GM12875 (cell line): ENCODE data around the gene ZNF618.

ENCODE experiments used
- H3K4me3 ChIP-seq: one replicate; pipeline ENCODE4 v1.5.1; 2011; ENCODE audit warnings: low read depth, low read length, control low read depth
- TF ChIP-seq, protein P1 (sequence below): IDR thresholded peaks from 2 replicates; pipeline ENCODE4 v1.5.1; 2011; ENCODE audit warnings: low read depth, mild to moderate bottlenecking, control low read depth, inconsistent platforms, low read length, moderate library complexity, borderline replicate concordance; ENCODE audit not compliant: insufficient read depth

The ZNF618 gene

DNA sequence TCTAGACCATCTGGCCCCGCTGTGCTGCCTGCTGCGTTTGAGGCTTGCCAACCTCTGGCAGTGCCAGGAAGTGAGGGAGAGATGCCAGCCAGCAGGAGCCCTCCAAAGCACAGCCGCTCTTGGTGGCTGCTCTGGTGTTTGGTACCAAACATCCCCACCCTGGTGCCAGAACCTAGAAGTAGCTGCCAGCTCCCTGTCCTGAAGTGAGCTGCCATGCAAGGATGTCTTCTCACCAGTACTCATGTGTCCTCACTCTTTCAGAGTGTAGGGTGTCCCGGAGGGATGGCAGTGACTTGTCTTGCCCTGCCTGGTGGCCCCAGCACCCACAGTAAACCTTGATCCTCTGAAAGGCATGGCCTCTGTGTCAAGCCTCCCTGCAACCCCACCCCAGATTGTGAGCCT, 158.6 kb downstream of the ZNF618 start:
- TF ChIP-seq, protein P1, sequence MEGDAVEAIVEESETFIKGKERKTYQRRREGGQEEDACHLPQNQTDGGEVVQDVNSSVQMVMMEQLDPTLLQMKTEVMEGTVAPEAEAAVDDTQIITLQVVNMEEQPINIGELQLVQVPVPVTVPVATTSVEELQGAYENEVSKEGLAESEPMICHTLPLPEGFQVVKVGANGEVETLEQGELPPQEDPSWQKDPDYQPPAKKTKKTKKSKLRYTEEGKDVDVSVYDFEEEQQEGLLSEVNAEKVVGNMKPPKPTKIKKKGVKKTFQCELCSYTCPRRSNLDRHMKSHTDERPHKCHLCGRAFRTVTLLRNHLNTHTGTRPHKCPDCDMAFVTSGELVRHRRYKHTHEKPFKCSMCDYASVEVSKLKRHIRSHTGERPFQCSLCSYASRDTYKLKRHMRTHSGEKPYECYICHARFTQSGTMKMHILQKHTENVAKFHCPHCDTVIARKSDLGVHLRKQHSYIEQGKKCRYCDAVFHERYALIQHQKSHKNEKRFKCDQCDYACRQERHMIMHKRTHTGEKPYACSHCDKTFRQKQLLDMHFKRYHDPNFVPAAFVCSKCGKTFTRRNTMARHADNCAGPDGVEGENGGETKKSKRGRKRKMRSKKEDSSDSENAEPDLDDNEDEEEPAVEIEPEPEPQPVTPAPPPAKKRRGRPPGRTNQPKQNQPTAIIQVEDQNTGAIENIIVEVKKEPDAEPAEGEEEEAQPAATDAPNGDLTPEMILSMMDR: no peak
- no peak overlapping the region for H3K4me3 ChIP-seq

DNA sequence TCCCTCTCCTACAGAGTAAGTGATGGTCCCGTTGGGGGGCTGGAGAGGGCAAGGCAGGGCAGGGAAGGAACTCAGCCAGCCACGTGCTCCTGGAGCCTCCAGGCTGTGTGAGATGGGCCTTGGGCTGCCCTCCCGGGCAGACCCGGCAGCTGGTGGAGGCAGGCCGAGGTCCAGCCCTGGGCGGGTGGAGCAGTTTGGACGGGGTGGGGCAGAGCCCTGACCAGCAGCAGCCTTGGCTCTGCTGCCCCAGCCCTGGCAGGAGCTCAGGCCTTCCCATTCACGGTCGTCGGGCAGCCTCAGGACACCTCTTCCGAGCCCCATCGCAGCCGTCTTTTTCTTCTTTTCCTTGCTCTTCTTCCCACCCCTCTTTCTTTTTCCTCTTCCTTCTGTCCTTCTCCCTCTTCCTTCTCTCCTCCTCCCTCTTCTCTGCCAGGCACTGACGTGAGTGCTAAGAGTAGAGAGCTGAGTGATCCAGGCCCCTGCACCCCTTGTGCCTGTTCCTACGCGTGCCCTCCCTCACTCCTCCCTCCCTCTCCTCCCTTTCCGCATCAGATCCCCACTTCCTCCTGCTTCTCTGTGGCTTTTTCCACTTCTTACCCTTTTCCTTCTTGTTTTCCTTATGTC, 159.2 kb downstream of the ZNF618 start:
- H3K4me3 ChIP-seq: no peak overlapping the region
- TF ChIP-seq, protein P1: no peak

DNA sequence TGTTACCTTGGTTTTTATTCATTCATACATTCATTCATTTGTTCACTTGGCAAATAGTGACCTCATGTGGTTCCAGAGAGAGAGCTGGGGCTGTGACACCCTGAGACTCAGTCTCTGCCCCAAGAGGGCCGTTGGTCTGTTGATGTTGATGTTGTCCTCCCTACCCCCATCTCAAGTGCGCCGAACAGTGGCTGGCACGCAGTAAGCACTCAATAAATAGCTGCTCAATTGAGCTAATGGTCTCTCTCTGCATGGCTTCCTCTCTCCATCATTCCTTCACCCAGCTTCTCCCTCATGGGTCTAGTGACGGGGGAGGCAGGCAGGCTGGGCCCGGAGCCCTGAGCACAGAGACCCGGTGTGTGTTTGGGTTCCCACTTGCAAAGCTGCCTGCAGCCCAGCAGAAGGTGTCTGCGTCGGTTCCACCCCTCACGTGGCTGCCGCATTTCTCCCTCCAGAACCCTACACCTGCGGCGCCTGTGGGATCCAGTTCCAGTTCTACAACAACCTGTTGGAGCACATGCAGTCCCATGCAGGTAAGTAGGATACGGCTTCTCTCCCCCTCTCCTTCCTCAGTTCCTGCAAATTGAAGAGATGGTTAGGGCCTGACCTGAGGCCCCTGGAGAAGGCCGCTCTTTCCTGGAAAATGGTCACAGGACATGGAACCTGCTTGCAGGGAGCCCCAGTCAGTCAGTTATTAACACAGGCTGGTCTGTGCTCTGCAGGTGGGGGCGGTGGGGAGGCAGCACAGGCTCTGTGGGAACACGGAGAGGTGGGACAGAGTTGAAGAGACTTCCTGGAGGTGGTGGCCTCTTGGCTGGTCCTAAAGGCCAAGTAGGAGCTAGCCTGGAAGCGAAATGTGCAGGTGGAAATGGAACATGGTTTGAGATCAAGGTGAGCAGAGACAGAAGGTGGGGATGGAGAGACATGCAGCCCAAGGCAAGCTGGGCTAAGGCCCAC, 160.0 kb downstream of the ZNF618 start:
- no peak overlapping the region for H3K4me3 ChIP-seq
- TF ChIP-seq, protein P1: no peak

DNA sequence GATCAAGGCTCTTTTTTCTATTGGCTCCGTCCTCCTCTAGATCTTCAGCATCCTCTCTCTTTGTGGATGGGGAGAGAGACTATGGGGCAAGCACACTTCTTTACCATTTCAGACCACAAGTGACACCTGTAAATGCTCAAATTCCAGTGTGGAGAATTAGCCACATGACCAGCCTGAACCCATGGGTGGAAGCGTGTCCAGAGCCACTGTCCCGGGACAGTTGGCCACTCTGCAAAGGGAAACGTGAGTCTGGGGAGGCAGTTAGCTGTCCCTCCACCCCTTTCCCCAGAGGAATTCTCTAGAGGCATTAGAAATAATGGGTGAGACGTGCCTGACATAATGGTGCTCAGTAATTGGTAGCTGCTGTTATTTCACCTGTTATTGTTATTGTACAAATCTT, 161.1 kb downstream of the ZNF618 start:
- H3K4me3 ChIP-seq: no peak overlapping the region
- TF ChIP-seq, protein P1: no peak

DNA sequence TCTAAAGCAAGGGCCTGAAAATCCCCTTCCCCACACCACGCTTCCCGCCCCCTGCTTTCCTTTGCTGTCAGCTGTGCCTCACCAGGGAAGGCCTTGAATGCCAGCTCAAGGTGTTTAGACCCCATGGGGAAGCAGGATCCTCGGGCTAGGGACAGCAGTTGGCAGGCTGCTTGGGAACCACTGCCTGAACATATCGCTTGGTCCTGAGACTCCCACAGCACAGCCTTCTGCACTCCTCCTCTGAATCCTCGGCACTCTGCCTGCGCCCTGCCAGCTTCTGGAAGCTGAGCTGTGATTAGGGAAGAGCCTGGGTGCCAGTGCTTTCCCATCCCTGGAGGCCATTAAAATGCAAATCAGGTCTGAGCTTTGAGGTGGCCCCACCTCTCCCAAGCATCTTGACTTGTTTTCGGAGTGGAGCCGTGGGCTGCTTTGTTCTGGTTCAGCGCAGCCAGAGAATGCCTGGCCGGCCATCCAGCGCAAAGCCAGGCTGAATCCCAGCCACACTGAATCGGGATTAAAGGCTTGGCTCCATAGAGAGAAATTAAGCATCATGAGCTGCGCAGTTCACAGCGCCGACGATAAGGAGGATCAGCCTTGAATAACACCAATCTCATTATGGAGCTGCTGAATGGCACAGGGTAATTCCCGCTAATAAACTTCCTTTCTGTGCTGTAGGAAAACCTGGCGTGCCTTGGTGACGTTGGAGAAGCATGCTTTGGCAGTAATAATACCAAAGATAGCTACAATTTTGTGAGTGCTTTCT, 162.0 kb downstream of the ZNF618 start:
- no peak overlapping the region for H3K4me3 ChIP-seq

DNA sequence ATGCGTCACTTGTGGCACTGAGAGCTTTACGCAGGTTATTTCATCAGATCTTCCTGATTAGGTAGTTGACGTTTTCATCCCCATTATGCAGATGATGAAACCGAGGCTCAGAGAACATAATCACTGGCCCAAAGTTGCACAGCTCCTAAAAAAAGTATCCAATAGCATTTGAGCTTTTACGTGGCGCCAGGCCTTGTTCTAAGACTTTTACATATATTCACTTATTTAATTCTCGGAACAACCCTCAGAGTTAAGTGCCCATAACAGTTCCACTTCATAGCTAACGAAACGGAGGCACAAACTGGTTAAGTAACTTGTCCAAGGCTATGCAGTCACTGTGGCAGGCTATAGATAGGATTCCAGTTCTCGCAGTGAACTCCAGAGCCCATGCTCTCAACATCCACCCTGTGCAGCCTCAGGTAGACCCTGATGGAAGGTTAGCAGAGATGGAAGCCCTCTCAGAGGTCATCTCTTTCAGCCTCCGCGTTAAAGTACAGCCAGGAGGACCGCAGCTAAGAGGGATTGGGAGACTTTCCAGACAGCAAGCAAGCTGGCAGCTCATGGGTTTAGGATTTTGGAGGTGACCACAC, 162.7 kb downstream of the ZNF618 start:
- no peak overlapping the region for H3K4me3 ChIP-seq
- TF ChIP-seq, protein P1: no peak

More for the DNA sequence above, 162.0 kb downstream of the ZNF618 start:
- TF ChIP-seq, protein P1: no peak
